Measurements from ENCODE around the gene RNPC3.
"Not testable (repeated sequence)": the region's sequence is repeated elsewhere in the genome, so short reads cannot be mapped to it uniquely, and the experiment has no call there.

DNA sequence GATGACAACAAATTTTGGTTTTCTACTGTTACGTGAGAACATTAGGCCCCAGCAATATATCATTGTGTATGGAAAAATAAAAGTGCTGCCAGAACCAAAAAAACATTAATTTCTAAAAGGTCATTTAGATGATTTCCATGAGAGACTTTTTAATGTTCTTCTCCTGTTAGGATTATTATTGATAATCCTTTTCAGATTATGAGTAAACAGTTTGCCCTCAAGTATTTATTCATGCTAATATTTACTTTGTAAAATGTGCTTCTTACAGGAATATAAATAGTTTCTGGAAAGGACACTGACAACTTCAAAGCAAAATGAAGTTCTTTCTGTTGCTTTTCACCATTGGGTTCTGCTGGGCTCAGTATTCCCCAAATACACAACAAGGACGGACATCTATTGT, 45.8 kb downstream of the RNPC3 start, which contains the start of gene AMY2B:
- not testable (repeated sequence) for TF ChIP-seq POLR2AphosphoS5, CTCF, POLR2A (IDR thresholded peaks at IDR 0.05)
